SHP77 treated with DMSO at 0.1 percent for 48 hours (cell line): Measurements from ENCODE around the gene THAP6.
"Not testable (repeated sequence)": the region's sequence is repeated elsewhere in the genome, so short reads cannot be mapped to it uniquely, and the experiment has no call there.

Experiments
- DNase-seq: peaks from one replicate; lab custom pipeline; 2025; lab: John Stamatoyannopoulos, UW

The THAP6 gene

GRCh38 chr4:75525910-75526309 lies 11.6 kb downstream of the THAP6 start:
- DNase-seq: no peak

- no peak for DNase-seq
Measured at GRCh38 chr4:75527482-75527881, 13.2 kb downstream of the THAP6 start.

GRCh38 chr4:75530556-75531322 lies 16.5 kb downstream of the THAP6 start:
- DNase-seq: no peak

- DNase-seq: not testable (repeated sequence)
Measured at GRCh38 chr4:75531536-75532143, 17.4 kb downstream of the THAP6 start.

- not testable (repeated sequence) for DNase-seq
Measured at GRCh38 chr4:75533339-75533887, 19.1 kb downstream of the THAP6 start.

- not testable (repeated sequence) for DNase-seq
Measured at GRCh38 chr4:75533926-75534325, 19.7 kb downstream of the THAP6 start.

- DNase-seq: not testable (repeated sequence)
Measured at GRCh38 chr4:75537308-75537707, 23.0 kb downstream of the THAP6 start.

- no peak for DNase-seq
Measured at GRCh38 chr4:75542824-75543223, 28.6 kb downstream of the THAP6 start.

- not testable (repeated sequence) for DNase-seq
Measured at GRCh38 chr4:75544220-75544619, 29.9 kb downstream of the THAP6 start.

GRCh38 chr4:75544870-75545269 lies 30.6 kb downstream of the THAP6 start:
- no peak for DNase-seq

GRCh38 chr4:75545526-75545925 lies 31.3 kb downstream of the THAP6 start:
- no peak for DNase-seq

GRCh38 chr4:75547647-75548387 lies 33.5 kb downstream of the THAP6 start:
- DNase-seq: no peak

GRCh38 chr4:75549019-75549418 lies 34.7 kb downstream of the THAP6 start:
- no peak for DNase-seq

GRCh38 chr4:75552452-75552851 lies 38.2 kb downstream of the THAP6 start:
- DNase-seq: no peak

- DNase-seq: no peak
Measured at GRCh38 chr4:75555294-75556164, 41.3 kb downstream of the THAP6 start, which contains the start of gene ODAPH. Gene ODAPH, plus strand, starts transcription at chr4:75556066. Its CDS starts 17 bp downstream, at chr4:75556083.

- no peak for DNase-seq
Measured at GRCh38 chr4:75557696-75558095, 43.4 kb downstream of the THAP6 start.

GRCh38 chr4:75561789-75562188 lies 47.5 kb downstream of the THAP6 start:
- DNase-seq: no peak

GRCh38 chr4:75564023-75564422 lies 49.8 kb downstream of the THAP6 start:
- no peak for DNase-seq

GRCh38 chr4:75565481-75565880 lies 51.2 kb downstream of the THAP6 start:
- no peak for DNase-seq

- DNase-seq: no peak
Measured at GRCh38 chr4:75566911-75567310, 52.6 kb downstream of the THAP6 start.

- DNase-seq: no peak
Measured at GRCh38 chr4:75567725-75568124, 53.5 kb downstream of the THAP6 start.
